Stimulated activated CD8-positive, alpha-beta memory T cell treated with anti-CD3 and anti-CD28 coated beads, Interleukin-7, amount 100 ng/mL, for 48 hours (primary cell): ENCODE measurements around the gene TNRC6C.
"Not testable (repeated sequence)": the region's sequence is repeated elsewhere in the genome, so short reads cannot be mapped to it uniquely, and the experiment has no call there.

Source experiments
- DNase-seq, 2 donors: peaks; one replicate each; pipeline ENCODE4 v3.0.0-alpha.2; 2020; ENCODE audit warnings: low read depth in 1 of 2; ENCODE audit errors: extremely low read depth in 1 of 2

TNRC6C gene

DNA sequence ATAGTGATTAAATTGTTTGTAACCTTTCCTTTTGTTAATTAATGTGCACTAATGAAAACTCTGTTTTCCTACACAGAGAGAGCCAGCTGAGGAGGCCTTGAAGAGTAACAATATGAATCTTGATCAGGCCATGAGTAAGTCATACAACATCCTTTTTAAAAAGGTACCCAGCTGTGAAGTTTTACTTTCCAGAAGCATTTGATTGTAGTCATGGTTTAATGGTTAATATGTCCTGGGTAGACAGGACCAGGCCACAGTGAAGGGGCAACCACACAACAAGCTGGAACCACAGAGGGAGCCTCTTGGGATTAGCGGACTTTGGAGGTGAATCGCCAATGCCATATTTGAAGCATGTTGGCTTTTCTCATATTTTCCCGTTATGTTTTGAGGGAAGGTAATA, 114.5 kb downstream of the TNRC6C start:
- DNase-seq: no peak

DNA sequence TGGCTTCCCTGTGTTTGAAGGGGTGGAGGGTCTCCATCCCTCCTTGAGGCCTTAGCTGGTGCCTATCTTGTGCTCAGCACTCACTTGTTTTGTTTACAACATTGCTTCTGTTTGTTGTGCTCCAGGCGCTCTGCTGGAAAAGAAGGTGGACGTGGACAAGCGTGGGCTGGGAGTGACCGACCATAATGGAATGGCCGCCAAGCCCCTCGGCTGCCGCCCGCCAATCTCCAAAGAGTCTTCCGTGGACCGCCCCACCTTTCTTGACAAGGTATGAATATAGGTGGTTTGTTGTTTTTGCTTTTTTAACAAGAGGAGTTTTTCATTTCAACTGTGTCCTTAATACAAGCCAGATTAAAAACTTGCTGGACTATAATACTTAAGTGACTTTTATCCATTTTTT, 116.5 kb downstream of the TNRC6C start:
- DNase-seq: no peak

DNA sequence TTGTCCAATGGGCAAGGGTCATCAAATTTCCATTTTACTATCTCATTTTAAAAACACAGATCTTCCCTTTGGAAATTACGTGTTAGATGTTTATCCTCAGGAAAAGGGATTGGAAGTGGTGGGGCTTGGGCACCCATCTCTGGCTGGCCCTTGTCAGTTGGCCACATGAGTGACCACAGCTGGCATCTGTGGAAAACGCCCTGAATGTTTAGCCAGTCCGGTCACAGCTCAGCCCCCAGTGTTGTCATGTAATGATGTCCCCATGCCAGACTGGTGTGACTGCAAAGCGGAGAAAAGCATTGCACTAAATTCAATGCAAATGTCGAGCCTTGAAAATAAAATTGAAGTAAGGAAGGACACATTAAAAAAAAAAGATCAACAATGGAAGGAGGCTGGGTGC, 117.0 kb downstream of the TNRC6C start:
- DNase-seq: no peak

DNA sequence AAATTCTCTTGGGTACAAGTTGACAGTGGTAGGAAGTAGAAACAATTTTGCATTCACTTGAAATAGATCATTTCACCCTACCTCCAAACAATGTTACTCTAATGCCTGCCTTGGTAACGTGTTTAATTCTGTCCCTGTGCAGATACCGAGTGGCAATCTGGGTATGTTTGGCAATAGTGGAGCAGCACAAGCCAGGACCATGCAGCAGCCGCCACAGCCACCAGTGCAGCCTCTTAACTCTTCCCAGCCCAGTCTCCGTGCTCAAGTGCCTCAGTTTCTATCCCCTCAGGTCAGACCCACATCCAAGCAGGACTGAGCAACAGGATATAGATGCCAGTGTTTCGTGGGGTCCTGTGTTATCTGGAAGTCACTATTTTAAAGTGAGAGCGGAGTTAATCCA, 120.8 kb downstream of the TNRC6C start:
- DNase-seq: no peak

DNA sequence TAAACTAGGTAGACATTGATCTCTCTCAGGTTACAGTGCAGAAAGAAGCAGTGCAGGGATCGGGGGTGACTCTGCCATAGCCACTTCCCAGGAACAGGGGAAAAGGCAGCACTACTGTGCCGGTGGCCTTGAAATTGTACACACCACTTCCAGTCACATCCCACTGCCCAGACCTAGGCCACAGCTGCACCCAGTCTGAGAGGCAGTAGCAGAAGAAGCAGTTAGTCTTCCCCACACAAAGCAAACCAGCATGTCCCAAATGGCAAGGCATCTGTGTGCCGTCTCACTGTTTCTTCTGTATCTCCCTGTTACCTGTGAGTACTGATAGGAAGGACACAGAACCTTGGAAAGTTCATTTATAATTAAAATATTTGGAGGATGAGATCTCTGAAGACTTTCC, 123.0 kb downstream of the TNRC6C start:
- no peak for DNase-seq

DNA sequence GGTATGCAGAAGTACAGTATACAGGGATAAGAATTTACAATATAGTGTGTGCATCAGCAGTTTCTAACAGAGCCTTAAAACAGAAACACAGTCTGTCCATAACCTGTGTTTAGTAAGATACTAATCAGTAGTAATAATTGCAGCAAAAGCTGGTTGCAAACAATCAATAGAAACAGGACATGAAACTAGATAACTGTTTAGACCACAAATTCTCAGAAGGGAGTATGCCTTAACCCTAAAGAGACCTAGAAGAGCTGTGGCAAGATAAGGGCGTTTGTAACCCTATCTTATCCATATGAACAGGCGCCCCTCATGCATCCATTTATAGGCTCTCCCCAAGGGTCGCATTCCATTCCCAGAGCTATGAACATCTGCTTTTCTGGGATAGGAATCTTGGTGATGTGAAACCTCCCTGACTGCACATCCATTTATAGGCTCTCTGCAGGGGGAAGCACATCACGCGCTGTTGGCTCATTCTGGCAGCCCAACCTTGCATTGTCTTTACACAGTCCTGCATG, 123.9 kb downstream of the TNRC6C start:
- DNase-seq: not testable (repeated sequence)

DNA sequence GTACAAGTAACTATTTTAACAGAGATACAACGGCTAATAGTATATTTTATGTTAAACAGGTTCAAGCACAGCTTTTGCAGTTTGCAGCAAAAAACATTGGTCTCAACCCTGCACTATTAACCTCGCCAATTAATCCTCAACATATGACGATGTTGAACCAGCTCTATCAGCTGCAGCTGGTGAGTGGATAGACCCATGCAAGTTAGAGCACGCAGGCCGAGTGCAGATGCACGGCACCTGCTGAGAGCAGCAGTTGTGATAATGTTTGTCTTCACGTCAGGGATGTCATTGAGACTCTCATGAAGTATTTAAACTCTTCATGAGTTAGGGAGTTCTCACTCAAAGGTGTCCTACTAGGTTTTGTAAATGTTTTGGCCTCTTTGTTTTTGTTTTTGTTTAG, 124.5 kb downstream of the TNRC6C start:
- DNase-seq: no peak

DNA sequence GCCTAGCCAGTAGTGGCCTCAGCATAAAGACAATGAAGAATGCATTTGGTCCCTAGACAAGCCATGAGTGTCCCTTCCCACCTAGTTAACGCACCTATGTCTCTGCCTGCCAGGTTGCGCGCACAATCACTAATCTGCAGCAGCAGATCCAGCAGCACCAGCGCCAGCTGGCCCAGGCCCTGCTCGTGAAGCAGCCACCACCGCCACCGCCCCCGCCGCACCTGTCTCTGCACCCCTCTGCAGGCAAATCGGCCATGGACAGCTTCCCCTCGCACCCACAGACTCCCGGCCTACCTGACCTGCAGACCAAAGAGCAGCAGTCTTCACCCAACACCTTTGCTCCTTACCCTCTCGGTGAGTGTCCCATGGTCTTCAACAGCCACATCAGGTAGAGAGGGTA, 128.2 kb downstream of the TNRC6C start:
- no peak for DNase-seq

DNA sequence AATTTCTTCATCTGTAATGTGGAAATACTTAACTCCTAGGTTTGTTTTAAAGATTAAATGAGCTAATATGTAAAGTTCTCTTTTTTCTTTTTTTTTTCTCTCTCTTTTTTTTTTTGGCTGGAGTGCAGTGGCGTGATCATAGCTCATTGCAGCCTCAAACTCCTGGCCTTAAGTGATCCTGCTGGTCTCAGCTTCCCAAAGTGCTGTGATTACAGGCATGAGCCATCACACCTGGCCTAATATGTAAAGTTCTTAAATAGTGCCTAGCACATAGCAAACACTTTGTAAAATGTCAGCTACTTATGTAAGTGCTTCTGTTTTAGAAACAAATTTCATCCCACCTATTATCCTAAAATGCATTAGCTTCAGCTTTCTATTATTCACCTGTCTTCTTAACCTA, 130.0 kb downstream of the TNRC6C start:
- no peak for DNase-seq

DNA sequence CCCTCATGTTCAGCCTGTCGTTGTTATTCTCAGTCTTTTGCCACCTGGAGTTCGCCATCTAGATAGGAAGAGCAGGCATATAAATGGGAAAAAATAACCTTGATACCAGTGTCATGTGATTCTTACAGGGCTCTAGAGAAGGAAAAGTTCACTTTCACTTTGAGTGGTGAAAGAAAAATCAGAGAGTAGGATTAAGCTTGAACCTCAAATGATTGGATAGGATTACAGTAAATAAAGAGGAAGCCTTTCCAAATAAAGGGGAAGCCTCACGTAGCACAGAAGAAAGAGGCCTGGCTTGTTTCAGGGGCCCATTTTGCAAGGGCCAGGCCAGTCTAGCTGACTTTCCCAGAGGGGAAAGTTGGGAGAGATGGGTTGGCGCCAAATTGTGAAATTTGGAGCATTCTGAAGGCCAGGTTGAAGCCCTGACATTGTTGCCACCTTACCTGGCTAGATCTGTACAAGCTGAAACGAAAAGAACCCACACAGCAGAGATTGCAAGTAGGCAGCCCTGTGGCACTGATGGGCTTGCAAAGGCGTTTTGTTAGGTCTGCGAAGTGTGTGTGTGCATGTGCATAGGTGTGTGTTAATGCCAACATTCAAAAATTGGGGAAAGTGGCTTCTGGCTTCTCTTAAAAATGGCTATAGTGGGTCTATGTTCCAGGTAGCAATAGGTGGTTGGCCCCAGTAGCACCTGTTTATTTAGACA, 131.2 kb downstream of the TNRC6C start:
- no peak for DNase-seq

DNA sequence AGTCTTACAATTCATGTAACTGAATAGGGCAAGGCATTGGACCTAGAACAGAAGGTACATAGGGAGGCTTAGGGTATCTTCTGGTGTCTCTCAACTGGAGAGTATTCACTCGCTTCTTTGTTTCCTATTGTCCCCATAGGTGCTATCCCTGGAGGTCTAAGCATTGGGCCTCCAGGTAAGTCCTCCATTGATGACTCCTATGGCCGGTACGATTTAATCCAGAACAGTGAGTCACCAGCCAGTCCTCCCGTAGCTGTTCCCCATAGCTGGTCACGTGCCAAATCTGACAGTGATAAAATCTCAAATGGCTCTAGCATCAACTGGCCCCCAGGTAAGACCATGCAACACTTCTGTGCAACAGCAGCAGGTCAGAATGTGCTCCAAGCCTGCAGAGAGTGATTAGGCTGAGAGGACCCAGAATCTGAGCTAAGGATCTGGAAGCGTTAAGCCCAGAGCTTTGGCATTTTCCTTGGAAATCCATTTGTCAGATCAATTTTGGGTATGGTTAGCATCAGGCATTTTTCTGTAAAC, 134.4 kb downstream of the TNRC6C start:
- no peak for DNase-seq

DNA sequence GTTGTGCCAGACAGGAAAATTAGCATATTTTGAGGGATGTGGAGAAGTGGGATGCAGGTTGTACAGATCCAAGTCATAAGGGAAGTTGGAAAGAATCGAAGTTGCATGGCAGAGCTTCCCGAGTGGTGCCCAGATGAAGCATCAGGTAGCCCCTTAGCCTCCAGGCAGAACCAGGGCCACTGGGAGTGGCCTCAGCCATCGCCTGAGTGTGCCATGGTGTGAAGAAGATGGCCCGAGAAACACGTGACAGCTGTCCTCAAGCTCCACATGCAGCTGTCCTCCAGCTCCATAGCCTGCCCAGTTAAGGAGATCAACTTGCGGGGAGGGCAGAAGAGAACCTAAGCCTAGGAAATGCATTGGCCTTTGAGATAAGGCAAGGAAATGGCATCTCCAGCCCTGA, 136.5 kb downstream of the TNRC6C start:
- DNase-seq: no peak

DNA sequence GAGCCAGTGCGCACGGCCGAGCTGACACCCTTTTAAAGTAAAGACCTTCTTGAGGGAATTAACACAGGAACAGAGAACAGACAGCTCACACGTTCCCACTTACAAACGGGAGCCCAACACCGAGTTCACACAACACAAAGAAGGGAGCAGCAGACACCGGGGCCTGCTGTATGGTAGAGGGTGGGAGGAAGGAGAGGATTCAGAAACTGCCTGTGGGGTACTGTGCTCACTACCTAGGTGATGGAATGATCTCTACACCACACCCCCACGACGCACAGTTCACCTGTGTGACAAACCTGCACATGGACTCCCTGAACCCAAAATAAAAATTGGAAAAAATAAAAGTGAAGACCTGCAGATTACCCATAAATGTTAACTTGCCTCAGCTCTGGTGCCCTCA, 137.6 kb downstream of the TNRC6C start:
- no peak for DNase-seq

DNA sequence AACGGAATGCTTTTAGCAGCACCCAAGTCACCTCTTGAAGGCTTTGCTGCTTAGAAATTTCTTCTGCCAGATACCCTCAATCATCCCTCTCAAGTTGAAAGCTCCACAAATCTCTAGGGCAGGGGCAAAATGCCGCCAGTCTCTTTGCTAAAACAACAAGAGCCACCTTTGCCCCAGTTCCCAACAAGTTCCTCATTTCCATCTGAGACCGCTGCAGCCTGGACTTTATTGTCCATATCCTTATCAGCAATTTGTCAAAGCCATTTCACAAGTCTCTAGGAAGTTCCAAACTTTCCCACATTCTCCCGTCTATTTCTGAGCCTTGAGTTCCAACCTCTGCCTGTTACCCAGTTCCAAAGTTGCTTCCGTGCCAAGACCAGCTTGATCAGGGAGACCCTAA, 142.6 kb downstream of the TNRC6C start:
- no peak for DNase-seq

DNA sequence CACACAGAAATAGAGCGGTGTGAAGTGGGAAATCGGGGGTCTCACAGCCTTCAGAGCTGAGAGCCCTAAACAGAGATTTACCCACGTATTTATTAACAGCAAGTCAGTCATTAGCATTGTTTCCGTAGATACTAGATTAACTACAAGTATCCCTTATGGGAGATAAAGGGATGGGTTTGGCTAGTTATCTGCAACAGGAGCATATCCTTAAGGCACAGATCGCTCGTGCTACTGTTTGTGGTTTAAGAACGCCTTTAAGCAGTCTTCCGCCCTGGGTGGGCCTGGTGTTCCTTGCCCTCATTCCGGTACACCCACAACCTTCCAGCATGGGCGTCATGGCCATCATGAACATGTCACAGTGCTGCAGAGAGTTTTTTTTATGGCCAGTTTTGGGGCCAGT, 143.0 kb downstream of the TNRC6C start:
- no peak for DNase-seq

DNA sequence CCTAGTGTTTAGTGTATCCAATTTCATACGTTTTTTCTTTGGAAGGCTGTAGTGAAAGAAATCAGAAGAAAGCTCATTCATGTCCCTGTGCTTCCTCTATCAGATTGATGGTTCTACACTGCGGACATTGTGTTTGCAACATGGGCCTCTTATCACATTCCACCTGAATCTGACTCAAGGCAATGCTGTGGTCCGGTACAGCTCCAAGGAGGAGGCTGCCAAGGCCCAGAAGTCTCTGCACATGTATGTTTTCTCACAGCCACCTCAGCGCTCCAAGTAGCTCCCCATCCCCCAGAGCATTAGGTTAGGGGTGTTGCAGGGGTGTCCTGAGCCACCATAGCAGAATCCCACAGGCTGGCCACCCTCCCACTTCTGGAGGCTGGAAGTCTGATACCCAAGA, 144.8 kb downstream of the TNRC6C start:
- no peak for DNase-seq

DNA sequence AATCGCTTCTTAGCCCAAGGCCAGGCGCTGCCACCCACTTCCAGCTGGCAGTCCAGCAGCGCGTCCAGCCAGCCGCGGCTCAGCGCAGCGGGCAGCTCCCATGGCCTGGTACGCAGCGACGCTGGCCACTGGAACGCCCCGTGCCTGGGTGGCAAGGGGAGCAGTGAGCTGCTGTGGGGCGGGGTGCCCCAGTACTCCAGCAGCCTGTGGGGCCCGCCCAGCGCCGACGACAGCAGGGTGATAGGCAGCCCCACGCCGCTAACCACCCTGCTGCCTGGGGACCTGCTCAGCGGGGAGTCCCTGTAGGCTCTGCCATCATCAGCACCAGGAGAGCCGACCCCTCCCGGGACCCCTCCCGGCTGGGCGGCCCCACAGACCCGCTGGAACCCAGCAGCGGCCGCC, 146.0 kb downstream of the TNRC6C start:
- no peak for DNase-seq

DNA sequence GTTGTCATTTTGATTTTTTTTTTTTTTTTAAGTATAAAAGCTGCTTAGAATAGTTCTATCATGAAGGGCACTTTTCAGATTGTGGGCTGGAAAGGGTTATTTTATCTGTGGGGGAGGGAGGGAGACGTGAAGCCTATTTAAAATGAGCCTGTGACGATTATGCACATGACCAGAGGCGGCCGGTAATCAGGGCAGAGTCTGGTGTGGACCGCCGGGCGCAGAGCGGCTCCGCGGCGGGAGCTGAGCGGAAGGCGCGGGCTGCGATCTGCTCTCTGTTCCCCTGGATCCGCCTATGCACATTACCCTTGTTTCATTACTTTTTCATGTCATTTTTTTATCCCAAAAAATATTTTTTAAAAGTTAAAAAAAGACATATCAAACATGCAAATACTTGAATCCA, 146.6 kb downstream of the TNRC6C start:
- no peak for DNase-seq

DNA sequence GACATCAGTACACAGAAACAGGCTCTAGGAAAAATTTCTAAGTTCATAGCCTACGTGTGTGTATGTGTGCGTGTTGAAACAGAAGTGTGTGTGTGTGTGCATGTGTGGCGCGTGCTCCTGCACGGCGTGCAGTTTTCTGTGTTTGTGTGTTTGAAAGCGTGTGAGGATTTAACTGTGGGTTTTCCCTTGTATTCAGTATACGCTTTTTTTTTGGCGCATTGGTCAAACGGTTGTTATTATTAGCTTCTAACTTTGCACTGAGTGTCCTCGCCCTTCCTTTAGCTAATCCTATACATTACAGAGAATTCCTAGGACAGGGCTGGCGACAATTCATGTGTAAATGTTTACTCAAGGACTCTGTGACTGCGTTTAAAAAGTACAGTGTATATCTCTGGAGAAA, 147.0 kb downstream of the TNRC6C start:
- no peak for DNase-seq

DNA sequence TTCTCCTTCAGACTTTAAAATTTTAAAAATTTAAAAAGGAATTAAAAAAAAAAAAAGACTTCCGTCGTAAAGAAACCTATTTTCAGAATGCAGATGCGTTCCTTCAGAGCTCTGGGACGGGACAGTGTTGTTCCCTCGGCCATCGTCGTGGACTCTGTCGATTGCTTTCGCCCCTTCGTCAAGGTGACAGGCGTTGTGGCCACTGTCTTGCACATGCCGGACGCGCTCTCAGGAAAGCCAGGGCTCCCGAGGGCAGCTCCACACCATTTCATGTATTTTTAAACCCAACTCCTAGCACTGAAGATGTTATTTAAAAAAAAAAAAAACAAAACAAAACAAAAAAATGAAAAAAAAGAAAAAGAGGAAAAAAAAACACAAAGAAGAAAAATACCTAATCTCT, 147.7 kb downstream of the TNRC6C start:
- no peak for DNase-seq

DNA sequence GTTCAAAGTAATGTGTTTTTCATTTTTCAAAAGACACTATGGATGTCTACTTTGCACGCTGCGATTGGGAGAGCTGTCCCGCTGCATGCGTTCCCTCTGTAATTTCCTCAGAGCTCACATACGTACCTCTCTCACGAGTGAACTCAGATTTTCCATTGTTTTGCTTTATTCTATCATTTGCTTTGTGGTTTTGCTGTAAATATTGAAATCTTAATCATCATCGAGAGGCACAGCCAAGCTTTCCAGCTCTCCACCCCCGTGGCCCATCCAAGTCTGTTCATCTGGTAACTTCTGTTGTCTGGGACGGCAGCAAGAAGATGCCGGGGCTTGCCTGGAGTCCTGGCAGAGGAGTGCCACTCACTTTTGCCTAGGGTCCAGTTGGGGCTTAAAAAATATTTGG, 149.0 kb downstream of the TNRC6C start:
- DNase-seq: no peak

DNA sequence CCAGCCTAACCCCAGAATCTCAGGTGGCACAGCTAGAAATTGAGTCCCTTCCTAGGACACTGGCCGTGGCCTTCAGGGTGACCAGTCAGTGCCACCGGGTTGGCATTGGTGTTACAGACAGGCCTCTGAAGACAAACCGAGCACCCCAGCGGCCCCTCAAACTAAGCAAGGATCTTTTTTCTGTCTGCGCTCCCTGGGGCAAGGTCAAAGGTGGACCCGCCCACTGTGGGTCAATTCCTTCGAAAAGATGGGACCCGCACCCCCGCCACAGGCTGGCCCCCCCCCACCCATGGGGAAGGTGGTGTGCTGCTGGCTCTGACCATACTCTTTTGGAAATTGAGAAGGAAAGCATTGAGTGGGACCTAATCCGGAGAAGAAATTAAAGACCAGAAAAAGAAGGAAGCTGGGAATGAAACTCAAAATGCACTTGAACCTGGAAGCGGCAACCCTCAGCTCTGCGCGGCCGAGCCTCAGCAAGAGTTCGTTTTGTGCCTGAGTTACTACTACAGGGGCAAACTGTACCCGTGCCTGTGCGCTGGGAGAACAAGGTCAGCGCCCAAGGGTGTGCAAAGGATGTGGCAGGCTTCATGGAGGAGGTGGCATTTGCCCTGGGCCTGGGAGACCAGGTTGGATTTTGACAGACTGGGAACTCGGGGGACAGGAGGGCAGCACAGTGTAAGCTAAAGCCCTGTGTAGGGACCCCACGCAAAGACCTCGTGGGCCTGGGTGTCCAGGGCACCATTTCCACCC, 149.6 kb downstream of the TNRC6C start:
- DNase-seq: no peak
